RWPE2 (cell line): Measurements from ENCODE around the gene GPR17.

Experiments
- ATAC-seq: fragments of 200-7000 bp; cut with Tn5 transposase; 3 replicates; pipeline ENCODE4 v1.9.1; 2021; ENCODE audit warnings: low read depth
- DNase-seq: peaks from one replicate; pipeline ENCODE4 v3.0.0-alpha.2; 2020; ENCODE audit warnings: low spot score
- H3K27ac ChIP-seq: fragments of 450-650 bp; 2 replicates; pipeline ENCODE4 v1.5.1; 2017; ENCODE audit warnings: mild to moderate bottlenecking; ENCODE audit not compliant: poor library complexity, severe bottlenecking
- H3K27me3 ChIP-seq: fragments of 250-450 bp; sonication (Bioruptor Pico); 2 replicates; pipeline ENCODE4 v1.5.1; 2021; ENCODE audit warnings: mild to moderate bottlenecking, moderate library complexity; ENCODE audit not compliant: insufficient read depth, poor library complexity, severe bottlenecking
- H3K36me3 ChIP-seq: fragments of 250-450 bp; sonication (Bioruptor Pico); 2 replicates; pipeline ENCODE4 v1.5.1; 2020; ENCODE audit warnings: low read depth, mild to moderate bottlenecking, moderate library complexity
- H3K4me1 ChIP-seq: fragments of 250-450 bp; sonication (Bioruptor Pico); 2 replicates; pipeline ENCODE4 v1.5.1; 2021; ENCODE audit warnings: mild to moderate bottlenecking, moderate library complexity; ENCODE audit not compliant: insufficient read depth, poor library complexity, severe bottlenecking
- H3K4me3 ChIP-seq: fragments of 250-450 bp; sonication (Bioruptor Pico); 2 replicates; pipeline ENCODE4 v1.5.1; 2021; ENCODE audit warnings: mild to moderate bottlenecking, moderate library complexity; ENCODE audit not compliant: severe bottlenecking
- H3K9me3 ChIP-seq: fragments of 250-450 bp; sonication (Bioruptor Pico); 2 replicates; pipeline ENCODE4 v1.5.1; 2021; ENCODE audit warnings: mild to moderate bottlenecking, moderate library complexity; ENCODE audit not compliant: severe bottlenecking
- CTCF ChIP-seq: fragments of 450-650 bp; IDR thresholded peaks from one replicate; pipeline ENCODE4 v1.5.1; 2017; ENCODE audit warnings: mild to moderate bottlenecking, moderate library complexity; ENCODE audit not compliant: poor library complexity, severe bottlenecking

The GPR17 gene

DNA sequence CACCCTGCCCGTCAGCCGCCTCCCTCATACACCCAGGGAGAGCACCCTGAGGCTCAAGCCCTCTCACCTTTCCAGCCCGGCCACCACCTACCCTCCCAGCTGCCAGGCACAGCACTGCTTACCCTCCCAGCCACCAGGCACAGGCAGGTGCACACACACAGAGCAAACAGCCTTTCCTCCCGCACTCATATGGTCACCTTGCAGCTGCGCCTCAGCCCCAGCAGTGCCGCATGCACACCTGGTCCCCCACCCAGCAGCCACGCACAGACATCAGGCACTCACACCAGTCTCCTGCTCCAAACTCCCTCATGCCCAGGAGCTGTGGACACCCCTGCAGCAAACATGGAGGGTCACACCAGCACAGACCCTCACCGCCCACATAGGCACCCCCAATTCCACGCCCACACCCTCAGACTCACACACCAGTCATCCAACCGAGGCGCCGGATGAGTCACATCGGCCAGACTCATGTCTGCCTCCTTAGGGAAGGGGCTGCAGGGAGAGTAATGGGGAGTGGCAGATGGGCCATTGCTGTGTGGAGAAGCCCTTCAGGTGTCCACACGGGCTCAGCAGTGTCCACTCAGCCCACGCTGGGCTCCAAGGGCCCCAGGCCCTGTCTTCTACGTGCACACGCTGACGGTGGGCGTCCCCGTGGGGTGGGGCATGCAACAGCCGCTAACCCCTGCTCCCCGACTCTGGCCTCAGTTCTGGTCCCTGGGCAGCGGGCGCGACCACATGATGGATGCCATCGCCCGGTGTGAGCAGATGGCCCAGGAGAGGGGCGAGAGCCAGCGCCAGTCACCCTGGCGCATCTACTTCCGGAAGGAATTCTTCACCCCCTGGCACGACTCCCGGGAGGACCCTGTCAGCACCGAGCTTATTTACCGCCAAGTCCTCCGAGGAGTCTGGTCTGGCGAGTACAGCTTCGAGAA, 22.3 kb upstream of the GPR17 start:
- Histone ChIP-seq H3K27ac (no peak overlapping the region), H3K27me3 (no peaks in the 10 kb centered on the region), H3K9me3 (no peaks in the 10 kb centered on the region), H3K4me3 (no peak overlapping the region), H3K4me1 (peaks cover 6% of the 10 kb centered on the region), H3K36me3 (no peaks in the 10 kb centered on the region)
- DNase-seq (peak; percentile 71), ATAC-seq (peak; percentile 73)
- TF ChIP-seq CTCF, result no peak

DNA sequence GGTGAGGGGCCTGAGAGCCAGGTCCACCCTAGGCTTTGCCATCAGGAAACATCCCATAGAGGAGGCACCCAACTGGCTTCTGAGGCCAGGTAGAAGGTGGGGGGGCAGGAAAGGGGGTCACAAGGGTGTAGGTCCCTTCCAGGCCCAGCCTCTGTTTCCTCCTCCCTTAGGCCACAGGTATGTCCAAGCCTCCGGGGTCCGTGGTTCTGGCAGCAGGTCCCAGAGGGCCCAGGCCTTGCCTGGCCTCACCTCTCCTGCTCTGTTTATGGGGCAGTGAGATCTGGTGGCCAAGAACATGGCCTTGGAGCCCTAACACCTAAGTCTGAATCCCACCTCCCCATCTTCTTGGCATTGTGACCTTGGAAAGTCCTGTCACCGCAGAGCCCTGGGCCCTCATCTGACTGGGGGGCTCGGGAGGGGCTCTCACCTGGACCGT, 21.6 kb upstream of the GPR17 start:
- peaks cover 6% of the 10 kb centered on the region for H3K4me1 ChIP-seq
- no peaks in the 10 kb centered on the region for H3K9me3 ChIP-seq
- H3K36me3 ChIP-seq, result no peaks in the 10 kb centered on the region
- H3K27me3 ChIP-seq, result no peaks in the 10 kb centered on the region
- TF ChIP-seq CTCF, result no peak
- no peak overlapping the region for H3K27ac ChIP-seq
- ATAC-seq (no peak), DNase-seq (peak; percentile 39)
- no peak overlapping the region for H3K4me3 ChIP-seq

DNA sequence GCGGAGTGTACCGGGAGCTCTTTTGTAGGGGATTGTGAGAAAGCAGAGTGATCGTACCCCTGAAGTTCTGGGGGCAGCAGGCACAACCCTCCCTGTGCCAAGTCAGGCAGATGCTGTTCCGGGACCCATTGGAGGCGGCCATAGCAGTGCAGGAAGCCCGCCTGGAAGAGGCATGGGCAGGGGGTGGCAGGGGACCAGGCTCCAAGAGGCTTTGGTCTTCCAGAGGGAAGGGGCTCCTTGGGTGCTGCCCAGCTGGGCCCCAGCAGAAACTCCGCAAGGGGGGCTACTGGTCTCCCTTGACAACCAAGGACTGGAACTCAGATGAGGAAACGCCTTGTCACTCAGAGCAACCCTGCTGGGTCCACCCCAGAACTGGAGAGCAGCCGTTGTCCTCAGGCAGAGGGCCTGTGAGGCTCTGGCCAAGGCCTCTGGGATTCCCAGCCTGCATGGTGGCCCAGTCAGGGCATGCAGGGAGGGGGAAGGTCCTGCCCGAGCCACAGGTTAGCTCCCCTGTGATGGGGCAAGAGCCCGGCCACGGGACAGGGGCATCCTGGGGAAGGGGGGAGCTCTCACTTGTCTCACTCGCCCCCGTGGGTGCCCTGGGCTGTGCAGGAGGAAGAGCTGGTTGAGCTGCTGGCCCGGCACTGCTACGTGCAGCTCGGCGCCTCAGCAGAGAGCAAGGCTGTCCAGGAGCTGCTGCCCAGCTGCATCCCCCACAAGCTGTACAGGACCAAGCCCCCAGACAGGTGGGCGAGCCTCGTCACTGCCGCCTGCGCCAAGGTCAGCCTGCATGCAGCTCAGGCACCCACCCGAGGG, 21.0 kb upstream of the GPR17 start:
- Histone ChIP-seq H3K4me1 (peaks cover 6% of the 10 kb centered on the region), H3K4me3 (no peak overlapping the region), H3K27ac (no peak overlapping the region), H3K36me3 (no peaks in the 10 kb centered on the region), H3K27me3 (no peaks in the 10 kb centered on the region), H3K9me3 (no peaks in the 10 kb centered on the region)
- peak; percentile 54 for DNase-seq
- ATAC-seq, result no peak
- TF ChIP-seq CTCF, result no peak

- peaks cover 6% of the 10 kb centered on the region for H3K4me1 ChIP-seq
- no peaks in the 10 kb centered on the region for H3K9me3 ChIP-seq
- no peaks in the 10 kb centered on the region for H3K27me3 ChIP-seq
- DNase-seq, result peak; percentile 29
- TF ChIP-seq CTCF, result no peak
- no peak overlapping the region for H3K27ac ChIP-seq
- no peak overlapping the region for H3K4me3 ChIP-seq
- H3K36me3 ChIP-seq, result no peaks in the 10 kb centered on the region
- no peak for ATAC-seq
Observed at GRCh38 chr2:127625572-127625951, 20.4 kb upstream of the GPR17 start.
